K562 (cell line): Measurements from ENCODE around the gene ACRBP. TPM values are rescaled to one million over a fixed set of nuclear protein-coding genes. Genes with fewer than 3 reads are reported as not detected.

Experiments used
- ATAC-seq: fragments of 200-7000 bp; cut with Tn5 transposase; 3 replicates; pipeline ENCODE4 v1.9.1; 2020; ENCODE audit warnings: moderate library complexity
- BruUV-seq: library from RNA; stranded (reverse); fragments of 400-500 nt; replicated peaks from 2 replicates; lab custom pipeline; 2021; lab: Mats Ljungman, UMichigan
- CTCF ChIA-PET: fragments of 300-600 bp; formaldehyde crosslinking; extraction: SDS; loops from one replicate; lab custom pipeline; 2021; ENCODE audit warnings: low intra/inter-chr PET ratio; lab: Yijun Ruan, JAX
- POLR2A ChIA-PET: fragments of 300-600, 350-650 bp; sonication (Branson Sonifier 250); formaldehyde crosslinking; extraction: SDS; loops from one replicate; lab custom pipeline; 2021; ENCODE audit warnings: antibody characterized with exemption, inconsistent platforms; lab: Yijun Ruan, JAX
- DNase-seq, 4 experiments: peaks; one replicate each; pipeline versions ENCODE4 v3.0.0 to v3.0.0-alpha.2; 2011 to 2018; ENCODE audit warnings: low spot score in 3 of 4, mixed read lengths in 3 of 4; ENCODE audit errors: extremely low read depth in 1 of 4
- FAIRE-seq: peaks from 2 replicates; lab custom pipeline; 2011; peaks lifted over from hg19 to GRCh38; lab: Jason Lieb, UNC
- H2AFZ ChIP-seq: 2 replicates; pipeline ENCODE4 v1.6.0; 2011; ENCODE audit warnings: low read depth, low read length, control low read depth, inconsistent platforms
- H3K27ac ChIP-seq: fragments of 200-600 bp; 3 replicates; pipeline ENCODE4 v1.8.0; 2011; ENCODE audit warnings: low read depth, mild to moderate bottlenecking, control low read depth, inconsistent platforms, low read length, moderate library complexity, mixed read lengths; ENCODE audit errors: extremely low read depth
- H3K27me3 ChIP-seq, 2 experiments: fragments of 300-600 bp in 1 of 2; 2 replicates in 1 of 2; 3 replicates in 1 of 2; pipeline versions ENCODE4 v1.6.0 to v1.8.0; 2011; ENCODE audit warnings: inconsistent platforms in 2 of 2, low read length in 2 of 2, mild to moderate bottlenecking in 1 of 2, mixed read lengths in 1 of 2, moderate library complexity in 1 of 2; ENCODE audit not compliant: control insufficient read depth in 2 of 2, insufficient read depth in 2 of 2
- H3K36me3 ChIP-seq: fragments of 300-600 bp; 3 replicates; pipeline ENCODE4 v1.8.0; 2011; ENCODE audit warnings: mild to moderate bottlenecking, low read length, inconsistent platforms; ENCODE audit not compliant: control insufficient read depth, insufficient read depth
- H3K4me1 ChIP-seq, 2 experiments: fragments of 200-600 bp in 1 of 2; replicated peaks in 1 of 2; 2 replicates in 1 of 2; 3 replicates in 1 of 2; pipeline versions ENCODE4 v1.5.1 to v1.8.0; 2011; ENCODE audit warnings: inconsistent platforms in 2 of 2, low read length in 2 of 2, mild to moderate bottlenecking in 1 of 2, mixed read lengths in 1 of 2, moderate library complexity in 1 of 2; ENCODE audit not compliant: control insufficient read depth in 2 of 2, insufficient read depth in 2 of 2
- H3K4me2 ChIP-seq: 2 replicates; pipeline ENCODE4 v1.6.1; 2011; ENCODE audit warnings: low read length, control low read depth, inconsistent platforms, mixed read lengths; ENCODE audit not compliant: insufficient read depth
- H3K4me3 ChIP-seq: fragments of 200-600 bp; sonication (generic), shearing (Covaris generic); 2 replicates; pipeline ENCODE4 v1.5.1; 2016; ENCODE audit warnings: control low read depth, inconsistent platforms
- H3K79me2 ChIP-seq: fragments of 200-600 bp; 3 replicates; pipeline ENCODE4 v1.8.0; 2011; ENCODE audit warnings: low read length, inconsistent platforms; ENCODE audit not compliant: control insufficient read depth, insufficient read depth
- H3K9ac ChIP-seq, 2 experiments: 2 replicates each; pipeline versions ENCODE4 v1.6.0 to v1.6.1; 2011; ENCODE audit warnings: low read depth in 2 of 2, low read length in 2 of 2, control low read depth in 1 of 2, inconsistent platforms in 1 of 2, mild to moderate bottlenecking in 1 of 2, mixed read lengths in 1 of 2; ENCODE audit not compliant: insufficient read depth in 1 of 2
- H3K9me1 ChIP-seq: one replicate; pipeline ENCODE4 v1.6.0; 2011; ENCODE audit warnings: inconsistent platforms, mild to moderate bottlenecking, low read length, moderate library complexity; ENCODE audit not compliant: control insufficient read depth, insufficient read depth
- H3K9me3 ChIP-seq: replicated peaks from 2 replicates; pipeline ENCODE4 v1.5.1; 2011; ENCODE audit warnings: low read depth, low read length, inconsistent platforms; ENCODE audit not compliant: control insufficient read depth, insufficient read depth
- H4K20me1 ChIP-seq: replicated peaks from 2 replicates; pipeline ENCODE4 v1.6.1; 2011; ENCODE audit warnings: low read length, inconsistent platforms, mixed read lengths; ENCODE audit not compliant: control insufficient read depth, insufficient read depth
- C11orf30 ChIP-seq: fragments of 450-650 bp; IDR thresholded peaks from 2 replicates; pipeline ENCODE4 v1.6.1; 2016; ENCODE audit warnings: low read depth, mild to moderate bottlenecking
- FOXM1 ChIP-seq, 2 experiments: fragments of 450-650 bp in 1 of 2; sonication (generic) in 1 of 2; formaldehyde crosslinking in 1 of 2; IDR thresholded peaks; 2 replicates each; pipeline versions ENCODE4 v1.6.1 to v1.9.0; 2017 to 2022; ENCODE audit warnings: low read depth in 2 of 2, mild to moderate bottlenecking in 2 of 2, missing genetic modification reagents in 1 of 2, moderate library complexity in 1 of 2
- KDM4B ChIP-seq, 2 experiments: fragments of 450-650 bp in 1 of 2; sonication (generic) in 1 of 2; IDR thresholded peaks; 2 replicates each; pipeline ENCODE4 v1.6.1; 2016 to 2017; ENCODE audit warnings: borderline replicate concordance in 2 of 2, antibody characterized with exemption in 1 of 2, low read depth in 1 of 2, mild to moderate bottlenecking in 1 of 2
- KLF6 ChIP-seq: fragments of 250-450 bp; sonication (Bioruptor Pico); IDR thresholded peaks from 2 replicates; pipeline ENCODE4 v1.4.0; 2020; ENCODE audit warnings: mild to moderate bottlenecking, moderate library complexity, borderline replicate concordance
- MAFG ChIP-seq: fragments of 450-650 bp; conservative IDR thresholded peaks from 2 replicates; pipeline ENCODE4 v1.6.1; 2016; ENCODE audit warnings: missing genetic modification characterization, missing compliant biosample characterization
- MCM5 ChIP-seq: fragments of 450-650 bp; IDR thresholded peaks from 2 replicates; pipeline ENCODE4 v1.6.1; 2016; ENCODE audit warnings: low read depth
- NFE2 ChIP-seq: IDR thresholded peaks from 2 replicates; pipeline ENCODE4 v1.6.1; 2014; ENCODE audit warnings: antibody characterized with exemption, low read depth
- RBM15 ChIP-seq: fragments of 200-400 bp; formaldehyde crosslinking; IDR thresholded peaks from 2 replicates; pipeline ENCODE4 v1.6.1; 2018; ENCODE audit warnings: mild to moderate bottlenecking, low read length, moderate library complexity; ENCODE audit not compliant: insufficient read depth
- SAFB2 ChIP-seq: fragments of 200-400 bp; formaldehyde crosslinking; IDR thresholded peaks from 2 replicates; pipeline ENCODE4 v1.6.1; 2018; ENCODE audit warnings: borderline replicate concordance, low read length, low read depth, moderate library complexity; ENCODE audit not compliant: severe bottlenecking
- ZNF12 ChIP-seq: sonication (generic); formaldehyde crosslinking; IDR thresholded peaks from 2 replicates; pipeline ENCODE4 v1.4.0; 2020; ENCODE audit warnings: mild to moderate bottlenecking, missing genetic modification reagents
- ZNF217 ChIP-seq: sonication (generic); formaldehyde crosslinking; IDR thresholded peaks from 2 replicates; pipeline ENCODE4 v1.8.0; 2022; ENCODE audit warnings: mild to moderate bottlenecking, missing genetic modification reagents
- ZNF316 ChIP-seq: fragments of 450-650 bp; IDR thresholded peaks from 2 replicates; pipeline ENCODE4 v1.6.1; 2016
- WGBS: fragments of 100-300 bp; shearing (Covaris generic); methylation state at CpG from one replicate; pipeline ENCODE4 v1.1.6; 2016; ENCODE audit warnings: low coverage, mixed read lengths; ENCODE audit not compliant: insufficient coverage; ENCODE audit errors: missing lambda C conversion rate; 5-methylcytosine and 5-hydroxymethylcytosine counted together
- in situ Hi-C: fragments of 300-500 bp; cut with MboI; formaldehyde crosslinking; loops from 4 replicates; pipeline ENCODE4 v1.15.0; 2018; ENCODE audit warnings: inconsistent platforms, mixed read lengths
- intact Hi-C: fragments of 100-400 bp; cut with micrococcal nuclease; formaldehyde crosslinking; loops from 2 replicates; pipeline ENCODE4 v1.14.2; 2022
- polyA plus RNA-seq, 8 experiments: library from polyadenylated mRNA; depleted of rRNA in 4 of 8; stranded (reverse) in 5 of 8; unstranded in 3 of 8; fragments of >200 nt; fragmentation: Nextera tagmentation in 2 of 8; fragmentation: Illumina TruSeq in 1 of 8; extraction: Ambion mirVana in 2 of 8; extraction: Trizol in 1 of 8; gene quantifications; 2 replicates each; pipeline versions ENCODE4 v1.2.1 to v1.2.3, GENCODE V29; 2011 to 2014; ENCODE audit warnings: inconsistent platforms in 1 of 8, missing spikeins in 1 of 8
- total RNA-seq, 7 experiments: library from RNA; depleted of rRNA in 6 of 7; stranded (reverse); fragments of >200 nt in 6 of 7; fragmentation: Illumina TruSeq in 2 of 7; extraction: Trizol in 2 of 7; gene quantifications; 2 replicates each; pipeline versions ENCODE4 v1.2.1 to v1.2.3, GENCODE V29; 2011 to 2021; ENCODE audit warnings: low replicate concordance in 1 of 7
- TF ChIP-seq, protein P1 (sequence below): sonication (generic); IDR thresholded peaks from 2 replicates; pipeline ENCODE4 v1.6.1; 2016

The ACRBP gene
- total and polyA plus RNA-seq, 9 of the 15 experiments (the other 6 are each of a cell fraction or from before 2014, with no cell fraction given), result 3.1 to 31.8 (median 8.4) TPM

DNA sequence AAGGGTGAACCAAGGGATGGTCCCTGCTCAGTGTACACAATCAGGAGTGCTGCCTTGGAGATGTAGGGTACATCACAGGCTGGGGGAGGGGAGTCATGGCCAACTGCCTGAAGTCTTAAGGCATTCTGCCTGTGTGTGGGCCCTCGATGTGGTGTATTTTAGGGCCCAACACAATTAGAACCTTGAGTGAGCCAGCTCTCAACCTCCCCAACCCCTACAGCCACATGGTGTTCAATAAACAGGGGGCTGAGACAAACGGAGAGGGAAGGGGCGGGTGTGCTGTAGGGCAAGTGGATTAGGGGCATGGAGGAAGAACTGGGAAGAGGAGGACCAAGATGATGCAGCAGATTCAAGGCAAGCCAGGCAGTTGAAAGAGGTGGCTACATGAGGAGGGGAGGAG, 31.4 kb downstream of the ACRBP start:
- no CpG with 5 or more reads among the region's 3 CpGs for WGBS
- ATAC-seq, result no peak
- ChIA-PET POLR2A (interaction anchor here (0.6 to 2.2 kb wide), 3 partner anchors 8 to 13 kb away, joined by 3 to 8 read pairs (median 4); partner anchors contain the start of gene CHD4), CTCF (no interaction called here)
- peak overlapping the region; percentile 41; the same call in 2 of the 3 replicates for H3K27ac ChIP-seq
- peak overlapping the region; percentile 52 for H2AFZ ChIP-seq
- H3K9ac ChIP-seq, result peak overlapping the region in 1 of 2 experiments; percentile 23; a peak in 1 of 4 replicates
- intact Hi-C loops, result loop anchor here (2.0 to 10.0 kb wide), 3 partner anchors 73 to 209 kb away; partner anchors contain the start of genes GPR162, P3H3 and ZNF384
- in situ Hi-C loops, result no loop called here
- H3K36me3 ChIP-seq, result peaks cover 16% of the 10 kb centered on the region; the same call in 1 of the 3 replicates
- no peaks in the 10 kb centered on the region for H3K9me3 ChIP-seq
- TF ChIP-seq MCM5 (no peak), ZNF316 (peak; percentile 33; the same call in 1 of the 2 replicates), ZNF217 (no peak), ZNF12 (CRISPR knock-in tag) (no peak), MAFG (tag) (0 out of 2 replicates have a peak, but pooled peaks have one; percentile 15), FOXM1 (IDR thresholded peaks at IDR 0.05; ENCODE audit: low read depth) (no peak), FOXM1 (CRISPR knock-in tag; IDR thresholded peaks at IDR 0.05; ENCODE audit: low read depth) (no peak), SAFB2 (no peak), KDM4B (IDR thresholded peaks at IDR 0.05; ENCODE audit: borderline replicate concordance in 2 of 2, low read depth in 1 of 2) (no peak), RBM15 (no peak), NFE2 (peak; percentile 76), KLF6 (CRISPR knock-in tag) (no peak), C11orf30 (peak; percentile 61)
- TF ChIP-seq, protein P1, sequence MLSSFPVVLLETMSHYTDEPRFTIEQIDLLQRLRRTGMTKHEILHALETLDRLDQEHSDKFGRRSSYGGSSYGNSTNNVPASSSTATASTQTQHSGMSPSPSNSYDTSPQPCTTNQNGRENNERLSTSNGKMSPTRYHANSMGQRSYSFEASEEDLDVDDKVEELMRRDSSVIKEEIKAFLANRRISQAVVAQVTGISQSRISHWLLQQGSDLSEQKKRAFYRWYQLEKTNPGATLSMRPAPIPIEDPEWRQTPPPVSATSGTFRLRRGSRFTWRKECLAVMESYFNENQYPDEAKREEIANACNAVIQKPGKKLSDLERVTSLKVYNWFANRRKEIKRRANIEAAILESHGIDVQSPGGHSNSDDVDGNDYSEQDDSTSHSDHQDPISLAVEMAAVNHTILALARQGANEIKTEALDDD, result no peak
- BruUV-seq, result no TSS peak
- no peak for FAIRE-seq
- no peaks in the 10 kb centered on the region for H4K20me1 ChIP-seq
- DNase-seq, result no peak
- H3K79me2 ChIP-seq, result no peaks in the 10 kb centered on the region; the same call in 2 of the 3 replicates
- no peaks in the 10 kb centered on the region for H3K27me3 ChIP-seq
- no peaks in the 10 kb centered on the region for H3K9me1 ChIP-seq
- H3K4me2 ChIP-seq, result no peak overlapping the region; the same call in 1 of the 2 replicates
- no peak overlapping the region for H3K4me3 ChIP-seq
- peaks cover 29 to 38% of the 10 kb centered on the region in 2 experiments for H3K4me1 ChIP-seq
